Endometrial microvascular endothelial cells (primary cell): ENCODE results near the gene TPCN1. TPM values are rescaled to one million over a fixed set of nuclear protein-coding genes. Genes with fewer than 3 reads are reported as not detected.

Experiments used
- in situ Hi-C: cut with HindIII; loops from 2 replicates; pipeline ENCODE4 v1.10.0; 2017; ENCODE audit warnings: low sequenced_read_pairs, low pct_unique_long_range_greater_than_20kb; ENCODE audit errors: inconsistent ontology term
- total RNA-seq: library from RNA; depleted of rRNA; stranded (reverse); fragments of >200 nt; gene quantifications from one replicate; pipeline ENCODE4 v1.2.3, GENCODE V29; 2015; ENCODE audit errors: inconsistent ontology term

TPCN1 gene
- total RNA-seq, 1 donor from 2014 or later = 8.2 TPM

DNA sequence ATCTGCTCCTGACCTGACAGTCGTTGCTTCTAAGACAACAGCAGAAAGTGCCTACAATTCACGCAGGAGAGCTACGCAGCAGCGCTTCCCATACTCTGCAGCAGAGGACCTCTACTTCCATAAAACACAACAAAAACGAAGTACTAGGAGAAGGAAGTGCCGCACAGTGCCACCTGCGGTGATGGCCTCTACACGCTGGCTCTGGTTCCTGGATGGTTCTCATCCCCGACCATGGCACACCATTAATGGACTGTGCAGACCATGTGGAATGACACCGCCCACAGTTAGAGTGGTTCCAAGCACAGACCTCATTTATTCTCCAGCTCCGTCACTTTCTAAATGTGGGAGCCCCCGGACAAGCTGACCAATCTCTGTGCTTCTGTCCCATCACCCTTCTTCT is 28.3 kb downstream of the TPCN1 start:
- in situ Hi-C loops = no loop called here

DNA sequence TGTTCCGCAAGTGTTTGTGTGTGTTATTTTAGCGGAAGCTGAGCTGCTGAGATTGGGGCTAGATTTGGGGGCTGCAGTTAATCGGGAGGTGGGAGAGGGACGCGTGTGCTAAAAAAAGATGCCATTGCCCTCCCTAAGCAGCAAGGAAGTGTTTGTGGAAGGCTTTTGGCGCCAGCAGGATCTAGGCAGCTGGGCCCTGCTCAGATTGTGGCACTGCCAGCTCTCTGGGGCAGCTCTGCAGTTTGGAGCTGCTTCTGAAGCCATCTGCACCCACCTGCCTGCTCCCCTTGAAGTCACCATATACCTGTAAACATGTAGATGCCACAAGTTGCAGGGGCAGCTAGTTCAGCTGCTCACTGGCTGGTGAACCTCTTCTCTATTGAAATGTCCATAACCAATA is 28.8 kb downstream of the TPCN1 start:
- in situ Hi-C loops = no loop called here

DNA sequence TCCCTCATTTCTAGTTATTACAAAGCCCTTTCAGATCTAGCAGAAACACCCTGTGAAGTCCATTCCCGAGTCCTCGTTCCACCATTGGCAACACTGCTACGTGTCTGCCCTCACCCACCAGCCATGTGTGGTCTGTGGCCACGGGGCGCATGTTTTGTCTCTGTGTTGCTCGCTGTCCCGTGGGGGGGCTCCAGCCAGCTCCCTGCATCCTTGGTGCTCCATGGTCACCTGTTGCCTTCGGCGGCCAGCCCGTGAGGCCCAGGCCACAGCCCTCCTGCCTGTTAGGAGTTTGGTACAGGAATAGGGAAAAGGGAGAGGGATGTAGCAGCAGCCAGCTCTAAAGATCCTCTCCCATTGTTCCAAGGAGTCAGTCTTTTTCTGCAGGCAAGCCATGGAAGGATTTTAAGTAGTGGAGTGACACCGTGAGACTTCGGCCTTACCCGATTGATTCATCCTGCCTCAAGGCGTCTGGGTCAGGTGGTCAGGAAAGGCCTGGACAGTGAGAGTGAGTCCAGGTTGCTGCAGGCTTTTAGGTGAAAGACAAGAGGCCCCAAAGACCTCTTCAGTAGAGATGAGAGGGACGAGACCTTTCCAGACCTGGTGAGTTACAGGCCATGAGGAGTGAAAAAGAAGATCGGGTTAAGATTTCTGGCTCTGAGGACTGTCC is 30.3 kb downstream of the TPCN1 start:
- in situ Hi-C loops = no loop called here

DNA sequence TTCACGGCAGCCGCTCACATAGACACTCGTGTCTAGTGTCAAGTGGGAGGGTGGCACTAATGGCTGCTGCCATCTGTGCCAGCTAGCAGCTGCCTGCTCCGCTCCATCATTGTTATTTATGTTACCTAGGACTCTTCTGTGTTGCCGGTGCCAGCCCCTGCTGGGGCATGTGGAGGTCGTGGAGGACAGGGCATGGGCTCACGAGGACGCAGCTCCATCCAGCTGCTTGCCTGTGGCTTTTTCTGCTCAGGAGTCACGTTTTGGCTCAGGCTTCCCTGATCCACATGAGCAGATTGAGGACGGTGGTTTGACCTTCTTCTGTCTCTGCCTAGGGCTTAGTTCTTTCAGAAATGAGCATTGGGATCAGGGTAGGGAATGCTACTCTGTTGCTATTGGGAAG is 31.2 kb downstream of the TPCN1 start:
- in situ Hi-C loops = no loop called here

DNA sequence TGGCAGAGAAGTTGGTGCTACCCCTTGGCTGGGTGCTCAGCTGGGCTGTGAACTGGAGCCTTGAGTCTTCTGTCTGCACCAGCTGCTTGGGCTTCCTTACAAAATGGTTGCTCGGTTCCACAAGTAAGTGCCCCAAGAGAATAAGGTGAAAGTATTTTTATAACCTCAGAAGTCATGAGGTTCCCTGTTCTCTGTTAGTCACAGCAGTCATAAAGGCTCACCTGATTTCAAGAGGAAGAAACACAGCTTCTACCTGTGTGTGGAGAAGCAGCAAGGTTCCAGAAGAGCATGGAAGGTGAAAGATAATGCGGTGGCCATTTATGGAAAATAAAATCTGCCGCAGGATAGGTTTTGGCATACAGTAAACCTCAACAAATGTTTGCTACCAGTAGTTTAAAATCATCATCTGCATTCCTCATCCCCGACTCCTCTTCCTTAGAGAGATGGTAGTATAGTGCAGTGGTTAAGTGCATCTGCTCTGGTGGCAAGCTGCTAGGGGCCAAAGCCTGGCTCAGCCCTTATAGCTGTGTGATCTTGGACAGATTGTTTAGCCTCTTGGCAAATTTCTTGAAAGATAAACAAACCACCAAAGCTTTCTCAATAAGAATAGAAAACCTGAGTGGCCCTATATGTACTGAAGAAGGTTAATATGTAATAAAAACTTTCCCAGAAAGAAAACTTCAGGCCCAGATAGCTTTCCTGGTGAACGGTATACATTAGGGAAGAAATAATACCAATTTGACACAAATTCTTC is 32.4 kb downstream of the TPCN1 start:
- in situ Hi-C loops = no loop called here

DNA sequence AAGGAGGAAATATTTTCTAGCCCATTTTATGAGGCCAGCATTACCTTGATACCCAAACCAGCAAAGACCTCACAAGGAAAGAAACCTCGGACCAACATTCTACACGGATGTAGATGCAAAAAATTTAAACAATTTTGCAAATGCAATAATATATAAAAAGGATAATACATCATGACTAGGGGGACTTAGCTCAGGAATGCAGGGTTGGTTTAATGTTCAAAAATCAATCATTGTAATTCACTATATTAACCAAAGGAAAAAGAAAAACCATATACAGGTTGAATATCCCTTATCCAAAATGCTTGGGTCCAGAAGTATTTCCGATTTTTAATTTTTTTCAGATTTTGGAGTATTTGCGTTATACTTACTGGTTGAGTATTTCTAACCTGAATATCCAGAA is 33.0 kb downstream of the TPCN1 start:
- in situ Hi-C loops = no loop called here

DNA sequence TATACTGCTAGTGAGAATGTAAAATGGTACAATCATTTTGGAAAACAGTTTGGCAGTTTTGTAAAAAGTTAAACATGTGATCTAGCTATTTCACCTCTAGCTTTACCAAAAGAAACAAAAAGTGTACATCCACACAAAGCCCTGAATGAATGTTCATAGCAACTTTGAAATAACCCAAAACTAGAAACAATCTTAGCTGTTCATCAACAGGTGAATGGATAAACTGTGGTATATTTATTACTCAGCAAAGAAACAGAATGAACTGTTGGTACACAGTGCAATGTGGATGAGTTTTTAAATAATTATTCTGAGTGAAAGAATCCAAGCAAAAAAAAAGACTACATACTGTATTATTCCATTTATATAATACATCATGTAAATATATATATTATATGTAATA is 36.3 kb downstream of the TPCN1 start:
- in situ Hi-C loops = no loop called here

DNA sequence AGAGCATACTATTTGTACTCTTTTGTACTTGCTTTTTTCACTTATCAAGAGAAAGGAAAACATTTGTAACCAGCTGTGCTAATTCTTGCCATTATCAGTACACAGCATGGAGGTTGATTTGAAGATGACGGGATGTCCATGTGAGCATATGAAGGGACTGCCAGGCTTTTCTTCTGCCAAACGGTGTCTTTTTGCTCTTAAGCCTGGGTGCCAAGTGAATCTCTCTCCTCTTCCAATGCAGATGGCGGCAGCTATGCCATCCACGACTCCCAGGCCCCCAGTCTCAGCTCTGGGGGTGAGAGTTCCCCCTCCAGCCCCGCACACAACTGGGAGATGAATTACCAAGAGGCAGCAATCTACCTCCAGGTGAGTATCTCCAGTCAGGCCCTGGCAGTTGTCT is 38.9 kb downstream of the TPCN1 start:
- in situ Hi-C loops = no loop called here

DNA sequence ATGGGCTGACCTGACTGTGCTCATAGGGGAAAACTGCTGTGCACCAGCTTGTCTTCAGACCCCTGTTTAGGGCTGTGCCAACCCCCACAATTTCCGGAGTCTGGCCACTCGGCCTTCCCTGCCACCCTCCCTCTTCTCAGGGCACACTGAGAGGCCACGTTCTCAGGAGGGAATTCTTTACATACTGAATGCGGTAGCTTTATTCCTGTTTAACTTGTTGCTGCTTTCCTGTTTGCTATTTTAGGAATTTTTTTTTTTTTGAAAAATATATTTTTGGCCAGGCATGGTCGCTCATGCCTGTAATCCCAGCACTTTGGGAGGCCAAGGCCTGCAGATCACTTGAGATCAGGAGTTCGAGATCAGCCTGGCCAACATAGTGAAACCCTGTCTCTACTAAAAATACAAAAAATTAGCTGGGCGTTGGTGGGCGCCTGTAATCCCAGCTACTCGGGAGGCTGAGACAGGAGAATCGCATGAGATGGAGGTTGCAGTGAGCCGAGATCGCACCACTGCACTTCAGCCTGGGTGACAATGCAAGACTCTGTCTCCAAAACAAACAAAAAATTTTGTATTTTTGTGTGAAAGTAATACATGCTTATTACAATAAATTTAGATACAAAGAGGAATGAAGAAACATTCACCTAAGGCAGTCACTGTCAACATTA is 39.5 kb downstream of the TPCN1 start:
- in situ Hi-C loops = no loop called here

DNA sequence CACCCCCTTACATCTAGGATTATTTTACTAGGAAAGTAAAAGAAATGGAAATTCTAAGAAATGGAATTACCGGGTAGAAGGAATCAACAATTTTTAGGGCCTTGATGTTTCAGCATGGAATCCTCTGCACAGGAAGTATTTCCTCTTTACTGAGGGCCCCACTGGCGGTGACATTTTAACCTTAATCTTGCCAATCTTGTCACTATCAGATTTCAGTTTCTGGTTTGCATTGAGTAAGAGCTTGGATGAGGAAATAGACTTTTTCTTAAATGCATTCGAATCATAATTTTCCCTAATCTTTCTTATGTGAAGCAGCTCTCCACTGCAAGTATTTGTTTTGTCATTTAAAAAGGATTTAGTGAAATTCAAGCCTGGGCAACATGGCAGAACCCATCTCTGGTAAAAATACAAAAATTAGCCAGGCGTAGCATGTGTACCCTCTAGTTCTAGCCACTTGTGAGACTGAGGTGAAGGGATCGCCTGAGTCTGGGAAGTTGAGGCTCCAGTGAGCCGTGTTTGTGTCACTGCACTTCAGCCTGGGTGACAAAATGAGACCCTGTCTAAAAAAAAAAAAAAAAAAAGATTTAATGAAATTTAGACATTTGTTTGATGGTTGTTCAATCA is 40.7 kb downstream of the TPCN1 start:
- in situ Hi-C loops = no loop called here

DNA sequence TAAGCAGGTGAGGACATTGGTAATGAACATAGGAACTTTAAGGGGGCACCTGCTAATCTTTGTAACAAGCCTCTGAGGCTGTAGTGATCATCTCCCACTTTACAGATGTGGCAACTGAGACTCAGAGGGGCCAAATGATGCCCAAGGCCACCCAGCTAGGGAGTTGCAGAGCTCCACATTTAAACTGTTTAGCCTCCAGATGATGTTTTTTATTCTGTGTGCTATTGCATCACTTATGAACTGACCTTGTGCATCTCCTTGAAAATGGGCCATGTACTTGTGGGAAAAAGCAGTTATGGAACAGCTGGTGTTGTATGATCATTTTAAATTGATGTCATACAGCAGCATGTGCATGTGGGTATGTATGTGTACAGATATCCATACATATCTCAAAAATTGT is 41.4 kb downstream of the TPCN1 start:
- in situ Hi-C loops = no loop called here

DNA sequence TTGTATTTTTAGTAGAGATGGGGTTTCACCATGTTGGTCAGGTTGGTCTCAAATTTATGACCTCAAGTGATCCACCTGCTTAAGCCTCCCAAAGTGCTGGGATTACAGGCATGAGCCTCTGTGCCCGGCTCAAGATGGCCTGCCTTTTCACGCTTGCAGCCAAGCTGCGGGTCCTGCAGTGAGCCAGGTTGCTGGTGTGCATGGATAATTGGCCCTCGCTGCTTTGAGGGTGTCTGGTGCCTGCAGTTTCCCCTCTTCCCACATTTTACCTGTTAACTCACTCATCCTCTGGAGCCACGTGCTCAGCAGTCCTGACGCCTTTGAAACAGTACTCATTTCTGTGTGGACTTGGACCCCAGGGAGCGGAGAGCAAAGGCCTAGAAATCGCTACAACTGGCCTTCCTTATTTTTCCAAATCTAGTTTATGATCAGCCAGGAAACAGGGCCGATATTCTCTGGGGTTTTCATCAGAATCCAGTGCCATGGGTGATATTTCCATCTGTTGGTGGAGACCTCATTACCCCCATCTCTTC is 42.2 kb downstream of the TPCN1 start:
- in situ Hi-C loops = no loop called here

DNA sequence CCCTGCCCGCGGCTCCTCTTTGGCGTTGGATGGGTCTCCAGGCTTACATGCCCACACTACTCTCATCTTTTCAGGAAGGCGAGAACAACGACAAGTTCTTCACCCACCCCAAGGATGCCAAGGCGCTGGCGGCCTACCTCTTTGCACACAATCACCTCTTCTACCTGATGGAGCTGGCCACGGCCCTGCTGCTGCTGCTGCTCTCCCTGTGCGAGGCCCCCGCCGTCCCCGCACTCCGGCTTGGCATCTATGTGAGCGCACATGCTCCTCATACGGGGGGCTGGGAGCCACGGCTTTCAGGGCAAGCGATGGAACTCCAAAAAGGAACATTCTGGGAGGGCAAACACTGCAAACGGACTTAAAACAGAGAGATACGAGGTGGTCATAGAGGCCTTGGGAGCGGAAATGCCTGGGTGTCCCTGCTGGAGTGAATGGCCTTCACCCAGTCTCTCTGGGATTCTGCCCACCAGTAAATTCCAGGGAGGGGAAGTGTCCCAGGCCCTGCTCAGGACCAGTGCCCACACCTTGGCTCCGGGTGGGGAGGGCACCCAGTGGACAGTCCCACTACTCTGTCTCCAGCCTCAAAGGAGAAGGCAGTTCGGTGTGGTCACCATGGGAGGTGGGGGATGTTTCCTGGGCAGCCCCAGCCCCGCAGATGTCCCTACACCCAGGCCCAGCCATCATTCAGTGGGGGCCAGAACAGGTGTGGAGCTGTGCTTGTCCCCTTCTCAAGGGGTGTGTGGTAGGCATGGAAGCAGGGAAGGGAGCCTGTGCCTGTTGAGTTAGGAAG is 45.0 kb downstream of the TPCN1 start:
- in situ Hi-C loops = no loop called here

DNA sequence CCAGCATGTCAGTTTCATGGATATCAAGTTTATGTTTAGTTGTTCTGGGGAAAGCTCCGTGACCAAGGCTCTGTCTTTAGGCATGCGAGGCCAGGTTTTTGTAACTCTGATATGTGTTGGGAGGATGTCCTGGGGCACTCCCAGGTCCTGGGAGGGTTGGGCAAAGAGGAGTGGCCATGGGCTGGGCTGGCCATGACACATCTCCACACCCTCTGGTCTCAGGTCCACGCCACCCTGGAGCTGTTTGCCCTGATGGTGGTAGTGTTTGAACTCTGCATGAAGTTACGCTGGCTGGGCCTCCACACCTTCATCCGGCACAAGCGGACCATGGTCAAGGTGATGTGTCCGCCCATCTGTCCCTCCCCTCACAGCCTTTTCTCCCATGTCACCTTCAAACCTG is 46.4 kb downstream of the TPCN1 start:
- in situ Hi-C loops = no loop called here

DNA sequence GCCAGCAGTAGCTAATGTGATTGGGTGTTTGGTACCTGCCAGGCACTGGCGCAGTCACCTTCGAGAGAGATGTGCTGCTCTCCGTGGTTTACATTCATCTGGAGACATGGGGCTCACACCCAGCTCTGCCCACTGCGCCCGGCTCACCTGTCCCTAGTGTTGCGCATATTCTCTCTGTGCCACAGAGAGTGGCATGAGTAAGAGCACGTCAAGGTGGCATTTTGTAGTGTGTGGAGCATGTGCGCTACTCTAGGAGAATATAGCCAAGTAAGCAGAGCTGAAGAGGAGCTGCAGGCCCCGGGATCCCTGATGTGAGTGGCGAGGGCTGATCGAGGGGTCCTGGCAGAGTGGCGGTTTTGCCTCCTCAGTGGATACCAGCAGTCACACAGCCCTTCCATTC is 46.9 kb downstream of the TPCN1 start:
- in situ Hi-C loops = no loop called here

DNA sequence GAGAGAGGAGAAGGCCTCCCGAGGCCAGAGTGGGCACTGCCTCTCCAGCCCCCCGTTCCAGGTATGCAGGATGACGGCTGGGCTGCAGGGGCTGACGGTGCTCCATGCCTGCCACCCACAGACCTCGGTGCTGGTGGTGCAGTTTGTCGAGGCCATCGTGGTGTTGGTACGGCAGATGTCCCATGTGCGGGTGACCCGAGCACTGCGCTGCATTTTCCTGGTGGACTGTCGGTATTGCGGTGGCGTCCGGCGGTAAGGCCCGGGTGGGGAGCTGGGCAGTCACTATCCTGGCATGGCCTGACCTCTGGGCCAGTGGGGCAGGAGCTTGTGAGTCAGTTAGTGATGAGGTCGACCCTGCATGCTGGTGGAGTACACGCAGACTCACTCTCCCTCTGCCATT is 47.4 kb downstream of the TPCN1 start:
- in situ Hi-C loops = no loop called here

DNA sequence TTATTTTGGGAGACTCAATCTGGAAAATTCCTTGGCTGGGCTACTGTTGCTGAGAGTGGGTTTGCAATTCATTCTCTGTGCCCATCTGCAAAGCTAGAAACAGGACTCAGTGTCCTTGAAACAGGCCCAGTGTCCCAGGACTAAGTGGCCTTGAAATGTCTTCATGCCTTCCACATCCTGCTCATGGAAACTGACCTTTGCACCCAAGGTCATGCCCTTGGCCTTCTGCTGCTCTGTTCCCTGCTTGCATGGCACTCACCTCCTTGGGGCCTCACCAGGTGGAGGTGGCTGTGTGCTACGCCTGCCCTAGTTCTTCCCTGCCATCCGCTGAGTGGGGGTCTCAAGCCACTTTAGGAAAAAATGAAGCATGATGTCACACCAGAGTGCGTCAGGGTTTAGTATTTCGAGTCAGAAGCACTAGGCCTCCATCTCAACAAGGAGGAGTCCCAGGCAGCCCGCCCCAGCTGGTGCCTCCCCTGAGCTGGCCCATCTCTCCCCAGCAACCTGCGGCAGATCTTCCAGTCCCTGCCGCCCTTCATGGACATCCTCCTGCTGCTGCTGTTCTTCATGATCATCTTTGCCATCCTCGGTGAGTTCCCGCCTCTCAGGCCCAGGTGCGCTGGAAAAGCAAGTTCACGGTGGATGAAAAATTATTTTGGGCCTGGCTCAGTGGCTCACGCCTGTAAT is 48.1 kb downstream of the TPCN1 start:
- in situ Hi-C loops = no loop called here

DNA sequence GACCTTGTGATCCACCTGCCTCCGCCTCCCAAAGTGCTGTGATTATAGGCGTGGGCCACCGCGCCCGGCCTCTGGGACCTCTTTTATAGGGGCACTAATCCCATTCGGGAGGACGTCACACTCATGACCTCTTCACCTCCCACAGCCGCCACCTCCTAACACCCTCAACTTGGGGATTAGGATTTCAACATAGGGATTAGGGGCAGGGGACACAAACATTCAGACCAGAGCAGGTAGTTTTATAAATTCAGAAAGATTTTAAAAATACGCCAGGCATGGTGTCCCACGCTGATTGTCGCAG is 49.4 kb downstream of the TPCN1 start:
- in situ Hi-C loops = no loop called here

DNA sequence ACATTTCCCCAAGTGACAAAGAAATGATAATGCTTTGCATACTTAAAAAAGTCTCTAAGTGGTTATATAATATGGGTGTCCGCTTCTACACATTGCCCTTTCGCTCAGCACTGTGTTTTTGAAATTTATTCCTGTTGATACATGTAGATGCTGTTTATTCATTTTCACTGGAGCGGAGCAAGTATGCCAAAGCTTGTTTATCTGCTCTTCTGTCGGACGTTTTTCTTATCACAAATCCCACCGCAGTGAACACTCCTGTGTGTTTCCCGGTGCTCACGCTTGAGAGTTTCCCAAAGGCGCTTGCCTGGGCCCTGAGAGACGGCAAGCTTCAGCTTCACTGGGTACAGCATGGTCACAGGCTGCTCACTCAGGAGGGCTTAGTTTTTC is 50.2 kb downstream of the TPCN1 start:
- in situ Hi-C loops = no loop called here
